Mesenteric fat pad (tissue), 1 donor: ENCODE results near the gene ASPM. TPM values are rescaled to one million over a fixed set of nuclear protein-coding genes. Genes with fewer than 3 reads are reported as not detected.
"Not testable (repeated sequence)": the region's sequence is repeated elsewhere in the genome, so short reads cannot be mapped to it uniquely, and the experiment has no call there.

Experiments used
- DNase-seq: peaks from one replicate; pipeline ENCODE4 v3.0.0-alpha.2; 2020; ENCODE audit warnings: low spot score
- total RNA-seq: library from RNA; stranded (reverse); fragmentation: NEBNext Ultra II Directional; extraction: Animal tissue kit (Norgen Biotek cat#: 25700); gene quantifications from one replicate; pipeline ENCODE4 v1.2.1, GENCODE V29; 2021
- donor health status: DM: yes; HTN: yes; CAD: no.

ASPM gene
- total RNA-seq, 1 donor from 2014 or later: 0.10 TPM

DNA sequence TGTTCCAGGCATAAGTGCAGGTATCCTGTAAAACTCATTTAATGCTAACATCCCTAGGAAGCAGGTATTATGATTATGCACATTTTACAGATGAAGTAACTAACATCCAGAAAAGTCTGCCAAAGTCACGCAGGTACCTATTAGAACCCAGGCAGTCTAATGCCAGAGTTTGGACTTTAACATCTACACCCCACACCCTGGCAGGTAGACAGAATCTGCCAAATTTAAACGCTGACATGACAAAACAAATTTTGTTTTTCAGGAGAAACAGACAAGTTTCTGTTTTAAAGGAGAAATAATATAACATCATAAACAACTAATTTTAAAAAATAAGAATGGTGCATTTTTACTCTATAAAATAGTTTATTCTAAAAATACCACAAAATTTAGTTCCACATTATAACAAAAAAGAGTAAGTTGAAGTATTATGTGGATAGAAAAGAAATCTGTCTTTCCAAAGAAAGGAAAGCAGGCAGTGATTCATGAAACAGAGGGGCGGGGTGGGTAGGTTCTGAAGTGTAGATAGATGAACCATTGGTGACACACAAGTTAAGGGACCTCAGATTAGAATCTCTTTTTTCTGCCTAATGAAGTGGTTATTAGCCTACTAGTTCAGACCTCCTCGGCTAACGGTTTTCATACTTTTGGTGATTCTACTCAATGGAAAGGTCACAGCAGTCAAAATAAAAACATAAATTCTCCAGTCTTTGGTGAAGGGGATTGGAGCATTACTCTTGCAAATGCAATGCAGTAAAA is 1.7 kb downstream of the ASPM start:
- DNase-seq: no peak

- no peak for DNase-seq
Measured at GRCh38 chr1:197143276-197143675, 3.2 kb downstream of the ASPM start.

GRCh38 chr1:197141575-197141974 is 4.9 kb downstream of the ASPM start:
- no peak for DNase-seq

GRCh38 chr1:197140121-197140520 is 6.3 kb downstream of the ASPM start:
- DNase-seq: no peak

- no peak for DNase-seq
Measured at GRCh38 chr1:197139169-197139568, 7.3 kb downstream of the ASPM start.

DNA sequence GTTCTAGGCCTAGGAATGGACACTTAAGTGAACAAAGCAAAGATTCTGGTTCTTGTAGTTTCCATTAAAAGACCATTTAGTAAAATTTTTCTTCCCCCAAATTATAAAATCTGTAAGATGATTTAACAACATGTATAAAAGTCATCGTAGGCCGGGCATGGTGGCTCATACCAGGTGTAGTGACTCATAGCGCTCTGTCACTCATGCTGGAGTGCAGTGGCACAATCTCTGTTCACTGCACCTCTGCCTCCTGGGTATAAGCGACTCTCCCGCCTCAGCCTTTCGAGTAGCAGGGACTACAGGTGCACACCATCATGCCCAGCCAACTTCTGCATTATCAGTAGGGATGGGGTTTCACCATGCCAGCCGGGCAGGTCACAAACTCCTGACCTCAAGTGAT is 9.1 kb downstream of the ASPM start:
- no peak for DNase-seq

GRCh38 chr1:197130677-197131304 is 15.7 kb downstream of the ASPM start:
- no peak for DNase-seq

- no peak for DNase-seq
Measured at GRCh38 chr1:197129698-197130097, 16.8 kb downstream of the ASPM start.

- no peak for DNase-seq
Measured at GRCh38 chr1:197127246-197127912, 19.1 kb downstream of the ASPM start.

DNA sequence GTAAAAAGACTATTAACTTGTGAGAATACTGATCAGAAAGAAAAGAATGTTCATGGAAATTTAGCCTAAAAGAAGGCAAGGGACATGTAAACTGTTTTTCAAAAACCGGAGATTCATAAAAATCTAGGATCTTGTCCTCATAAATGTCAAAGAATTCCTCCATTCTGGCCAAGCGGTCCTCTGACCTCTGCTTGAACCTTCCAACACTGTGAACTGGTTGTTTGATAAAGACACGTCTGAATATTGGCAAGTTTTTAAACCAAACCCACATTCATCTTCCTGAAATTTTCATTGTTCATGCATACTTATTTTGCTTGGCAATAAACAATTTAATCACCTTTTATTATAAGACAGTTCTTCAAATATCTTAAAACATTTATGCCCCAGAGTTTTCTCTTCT is 19.8 kb downstream of the ASPM start:
- DNase-seq: no peak

GRCh38 chr1:197124376-197124775 is 22.1 kb downstream of the ASPM start:
- no peak for DNase-seq

- no peak for DNase-seq
Measured at GRCh38 chr1:197116156-197116555, 30.3 kb downstream of the ASPM start.

GRCh38 chr1:197106869-197107268 is 39.6 kb downstream of the ASPM start:
- no peak for DNase-seq

GRCh38 chr1:197103300-197103699 is 43.2 kb downstream of the ASPM start:
- DNase-seq: no peak

DNA sequence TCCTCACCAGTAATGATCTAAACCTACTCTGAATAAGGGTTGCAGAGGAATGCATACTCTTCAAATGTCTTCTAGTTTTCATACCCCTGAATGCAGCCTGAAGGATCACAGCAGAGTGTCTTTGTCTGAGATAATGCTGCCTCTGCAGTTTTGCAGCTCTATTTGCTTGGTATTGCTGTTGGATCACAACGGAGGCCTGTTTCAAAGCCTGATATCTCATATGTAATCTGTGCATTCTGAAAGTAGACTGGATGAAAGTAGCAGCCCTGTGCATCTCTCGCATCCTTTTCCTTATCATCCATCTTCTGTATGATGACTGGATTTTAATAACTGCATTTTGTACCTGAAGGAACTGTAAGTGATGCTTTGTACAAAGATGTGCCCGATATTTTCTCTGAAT is 44.5 kb downstream of the ASPM start:
- DNase-seq: no peak

DNA sequence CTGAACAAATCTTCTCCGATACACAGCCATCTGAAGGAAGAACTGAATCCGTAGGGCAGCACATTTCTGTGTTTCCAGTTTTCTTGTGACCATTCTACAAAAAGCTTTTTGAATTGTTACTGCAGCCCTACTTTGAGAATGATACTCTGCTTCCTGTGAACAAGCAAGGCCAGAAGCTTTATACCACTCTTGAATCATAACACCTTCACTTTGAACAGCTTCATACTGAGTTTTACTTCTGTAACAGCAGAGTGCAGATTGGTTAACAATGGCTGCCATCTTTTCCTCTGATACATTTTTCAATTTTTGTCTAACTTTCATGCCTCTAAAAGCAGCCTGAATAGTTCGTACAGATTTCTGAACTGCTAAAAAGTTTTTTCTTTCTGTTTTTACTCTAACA is 45.8 kb downstream of the ASPM start:
- no peak for DNase-seq

DNA sequence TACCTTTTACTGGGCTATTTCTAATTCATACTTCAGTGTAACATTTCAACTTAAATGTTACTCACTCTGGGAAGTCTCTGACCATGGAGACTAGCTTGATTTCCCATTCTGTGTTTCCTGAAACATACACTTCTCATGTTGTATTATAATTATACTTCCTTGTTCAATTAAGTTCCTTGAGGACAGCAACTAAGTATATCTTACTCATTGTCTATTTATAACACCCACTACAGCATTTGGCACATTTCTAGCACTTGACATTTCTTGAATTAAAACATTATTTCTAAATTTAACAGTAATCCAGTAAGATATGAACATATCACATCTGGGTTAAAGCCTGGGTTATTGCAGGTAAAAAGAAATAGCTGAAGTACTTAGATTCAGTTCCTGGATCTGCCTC is 47.0 kb downstream of the ASPM start:
- DNase-seq: no peak

GRCh38 chr1:197096971-197097370 is 49.5 kb downstream of the ASPM start:
- not testable (repeated sequence) for DNase-seq

DNA sequence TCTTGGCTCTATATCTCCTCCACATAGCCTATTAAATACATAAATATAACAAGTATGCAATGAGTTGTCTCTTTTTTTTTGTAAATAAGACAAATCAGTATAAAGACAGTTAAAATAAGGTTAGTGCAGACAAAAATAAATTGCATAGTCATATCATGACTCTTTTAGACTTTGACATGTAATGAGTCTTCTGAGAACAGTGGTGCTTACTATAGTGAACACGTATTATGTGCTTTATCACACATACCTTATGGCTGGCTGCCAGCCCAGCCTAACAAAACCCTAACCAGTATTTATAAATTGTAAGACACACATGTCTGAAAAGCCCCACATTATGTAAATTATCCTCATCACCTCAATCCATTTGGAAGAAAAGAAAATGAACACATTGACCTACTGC is 50.3 kb downstream of the ASPM start:
- DNase-seq: no peak

GRCh38 chr1:197093226-197093885 is 53.1 kb downstream of the ASPM start:
- no peak for DNase-seq

GRCh38 chr1:197092491-197093023 is 53.9 kb downstream of the ASPM start:
- DNase-seq: no peak

DNA sequence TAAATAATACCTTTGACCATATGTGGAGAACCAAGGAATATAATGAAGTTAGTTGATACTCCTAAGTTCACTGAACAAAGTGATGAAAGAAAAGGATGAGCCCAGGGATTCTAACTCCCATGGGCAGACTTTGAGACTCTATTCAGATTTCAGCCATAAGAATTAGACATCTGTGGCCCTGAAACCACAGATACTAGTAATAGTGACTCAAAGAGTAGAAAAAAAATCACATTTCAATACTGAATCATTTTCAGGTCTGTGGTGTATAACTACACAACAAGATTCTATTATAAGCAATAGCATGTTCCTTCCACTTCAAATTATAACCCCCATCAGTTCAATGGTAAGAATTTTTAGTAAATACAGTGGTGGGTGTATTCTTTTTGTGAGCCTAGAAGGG is 63.0 kb downstream of the ASPM start:
- no peak for DNase-seq
